Measurements from ENCODE around the gene OTOP3. TPM values are rescaled to one million over a fixed set of nuclear protein-coding genes. Genes with fewer than 3 reads are reported as not detected.

OTOP3 gene
- total RNA-seq, 1 donor from 2014 or later = not detected

DNA sequence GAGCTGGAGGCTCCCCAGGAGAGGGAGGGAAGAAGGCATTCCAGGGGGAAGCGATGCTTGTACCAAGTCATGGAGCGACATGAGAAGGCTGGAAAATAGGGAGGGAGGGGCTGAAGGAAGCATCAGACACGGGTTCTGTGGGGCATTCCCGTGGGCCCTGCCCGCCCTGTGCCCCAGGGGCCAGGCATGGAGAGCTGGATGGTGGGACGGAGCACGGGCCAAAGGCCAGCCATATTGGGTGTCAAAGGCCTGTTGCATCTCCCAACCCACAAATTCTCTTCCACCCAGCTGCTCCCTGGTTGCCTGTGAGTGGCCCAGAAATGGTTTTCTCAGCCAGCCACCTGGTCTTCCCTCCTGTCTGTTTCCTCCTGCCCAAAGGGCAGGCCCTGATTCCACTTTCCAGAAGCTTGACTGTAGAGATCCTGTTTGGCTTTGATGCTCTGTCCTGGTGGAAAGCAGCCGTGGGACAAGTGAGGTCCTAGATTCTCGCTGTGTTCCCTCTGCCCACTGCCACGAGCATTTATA, 54.9 kb downstream of the OTOP3 start:
- H3K9me3 Mint-ChIP-seq = no peaks in the 10 kb centered on the region

DNA sequence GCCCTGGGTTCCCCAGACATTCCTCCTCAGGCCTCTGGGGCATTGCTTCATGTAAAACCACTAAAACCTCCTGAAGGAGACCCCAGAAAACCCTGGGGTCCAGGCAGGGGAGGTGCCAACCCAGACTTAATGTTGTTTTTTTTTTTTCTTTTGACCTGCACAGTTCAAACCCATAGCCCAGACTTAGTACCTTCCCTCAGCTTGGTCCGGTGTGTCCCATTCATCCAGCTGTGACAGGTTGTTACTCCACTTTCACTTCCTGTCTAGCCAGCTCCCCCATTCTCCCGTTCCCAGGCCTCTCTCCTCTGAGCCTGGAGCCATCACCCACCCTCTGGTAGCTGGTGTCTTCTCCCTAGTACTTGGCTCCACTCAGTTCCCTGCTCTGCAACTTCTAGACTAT, 56.5 kb downstream of the OTOP3 start:
- H3K4me3 Mint-ChIP-seq = peak overlapping the region; percentile 49
- peaks cover 19% of the 10 kb centered on the region for H3K4me1 Mint-ChIP-seq
- TF ChIP-seq, protein P1, sequence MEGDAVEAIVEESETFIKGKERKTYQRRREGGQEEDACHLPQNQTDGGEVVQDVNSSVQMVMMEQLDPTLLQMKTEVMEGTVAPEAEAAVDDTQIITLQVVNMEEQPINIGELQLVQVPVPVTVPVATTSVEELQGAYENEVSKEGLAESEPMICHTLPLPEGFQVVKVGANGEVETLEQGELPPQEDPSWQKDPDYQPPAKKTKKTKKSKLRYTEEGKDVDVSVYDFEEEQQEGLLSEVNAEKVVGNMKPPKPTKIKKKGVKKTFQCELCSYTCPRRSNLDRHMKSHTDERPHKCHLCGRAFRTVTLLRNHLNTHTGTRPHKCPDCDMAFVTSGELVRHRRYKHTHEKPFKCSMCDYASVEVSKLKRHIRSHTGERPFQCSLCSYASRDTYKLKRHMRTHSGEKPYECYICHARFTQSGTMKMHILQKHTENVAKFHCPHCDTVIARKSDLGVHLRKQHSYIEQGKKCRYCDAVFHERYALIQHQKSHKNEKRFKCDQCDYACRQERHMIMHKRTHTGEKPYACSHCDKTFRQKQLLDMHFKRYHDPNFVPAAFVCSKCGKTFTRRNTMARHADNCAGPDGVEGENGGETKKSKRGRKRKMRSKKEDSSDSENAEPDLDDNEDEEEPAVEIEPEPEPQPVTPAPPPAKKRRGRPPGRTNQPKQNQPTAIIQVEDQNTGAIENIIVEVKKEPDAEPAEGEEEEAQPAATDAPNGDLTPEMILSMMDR (conservative IDR thresholded peaks at IDR 0.05) = no peak
- no peaks in the 10 kb centered on the region for H3K36me3 Mint-ChIP-seq (ENCODE audit: low read depth)
- DNase-seq (ENCODE audit: low read depth, low spot score) = no peak
- no peaks in the 10 kb centered on the region for H3K27me3 Mint-ChIP-seq (ENCODE audit: low read depth)
- peak overlapping the region; percentile 60 for H3K27ac Mint-ChIP-seq (ENCODE audit: unreplicated experiment)
- no peaks in the 10 kb centered on the region for H3K9me3 Mint-ChIP-seq

More for the DNA sequence above, 54.9 kb downstream of the OTOP3 start:
- TF ChIP-seq, protein P1 (conservative IDR thresholded peaks at IDR 0.05) = no peak
- no peaks in the 10 kb centered on the region for H3K27me3 Mint-ChIP-seq (ENCODE audit: low read depth)
- H3K4me3 Mint-ChIP-seq = peak overlapping the region; percentile 62
- DNase-seq (ENCODE audit: low read depth, low spot score) = no peak
- peaks cover 21% of the 10 kb centered on the region for H3K4me1 Mint-ChIP-seq
- no peaks in the 10 kb centered on the region for H3K36me3 Mint-ChIP-seq (ENCODE audit: low read depth)
- peak overlapping the region; percentile 67 for H3K27ac Mint-ChIP-seq (ENCODE audit: unreplicated experiment)

DNA sequence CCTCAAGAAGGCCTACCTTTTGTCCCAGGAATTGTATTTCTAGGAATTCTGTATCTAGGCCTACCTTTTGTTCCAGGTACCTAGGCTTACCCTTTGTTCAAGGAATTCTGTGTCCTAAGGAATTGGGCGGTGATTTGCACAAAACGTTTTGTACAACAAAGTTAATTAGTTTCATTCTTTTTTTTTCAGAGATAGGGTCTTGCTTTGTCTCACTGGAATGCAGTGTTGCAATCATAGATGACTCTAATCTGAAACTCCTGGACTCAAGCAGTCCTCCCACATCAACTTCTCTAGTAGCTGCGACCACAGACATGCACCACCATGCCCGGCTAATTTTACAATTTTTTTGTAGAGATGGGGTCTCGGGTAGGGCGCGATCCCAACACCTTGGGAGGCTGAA, 58.7 kb downstream of the OTOP3 start:
- no peaks in the 10 kb centered on the region for H3K9me3 Mint-ChIP-seq
- H3K4me3 Mint-ChIP-seq = no peak overlapping the region
- peaks cover 5% of the 10 kb centered on the region for H3K4me1 Mint-ChIP-seq
- H3K36me3 Mint-ChIP-seq (ENCODE audit: low read depth) = no peaks in the 10 kb centered on the region
- no peaks in the 10 kb centered on the region for H3K27me3 Mint-ChIP-seq (ENCODE audit: low read depth)
- no peak for DNase-seq (ENCODE audit: low read depth, low spot score)
- TF ChIP-seq, protein P1 (conservative IDR thresholded peaks at IDR 0.05) = no peak
- no peak overlapping the region for H3K27ac Mint-ChIP-seq (ENCODE audit: unreplicated experiment)

DNA sequence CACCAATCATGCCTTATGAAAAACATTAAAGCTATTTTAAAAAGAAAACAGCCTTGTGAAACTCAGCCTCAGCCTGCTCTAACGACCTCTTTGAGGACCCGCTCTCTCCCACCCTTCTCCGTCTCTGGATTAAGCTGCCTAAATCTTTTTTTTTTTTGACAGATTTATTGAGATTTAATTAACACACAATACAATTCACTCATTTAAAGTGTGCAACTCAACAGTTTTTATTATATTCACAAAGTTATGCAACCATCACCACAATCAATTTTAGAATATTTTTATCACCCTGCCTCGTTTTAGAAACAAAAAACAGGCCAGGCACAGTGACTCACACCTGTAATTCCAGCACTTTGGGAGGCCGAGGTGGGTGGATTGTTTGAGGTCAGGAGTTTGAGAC, 60.1 kb downstream of the OTOP3 start:
- H3K9me3 Mint-ChIP-seq = no peaks in the 10 kb centered on the region
- no peak for DNase-seq (ENCODE audit: low read depth, low spot score)
- H3K36me3 Mint-ChIP-seq (ENCODE audit: low read depth) = no peaks in the 10 kb centered on the region
- H3K4me3 Mint-ChIP-seq = no peak overlapping the region
- no peaks in the 10 kb centered on the region for H3K27me3 Mint-ChIP-seq (ENCODE audit: low read depth)
- no peak overlapping the region for H3K27ac Mint-ChIP-seq (ENCODE audit: unreplicated experiment)
- H3K4me1 Mint-ChIP-seq = peaks cover 4% of the 10 kb centered on the region
- TF ChIP-seq, protein P1 (conservative IDR thresholded peaks at IDR 0.05) = no peak

DNA sequence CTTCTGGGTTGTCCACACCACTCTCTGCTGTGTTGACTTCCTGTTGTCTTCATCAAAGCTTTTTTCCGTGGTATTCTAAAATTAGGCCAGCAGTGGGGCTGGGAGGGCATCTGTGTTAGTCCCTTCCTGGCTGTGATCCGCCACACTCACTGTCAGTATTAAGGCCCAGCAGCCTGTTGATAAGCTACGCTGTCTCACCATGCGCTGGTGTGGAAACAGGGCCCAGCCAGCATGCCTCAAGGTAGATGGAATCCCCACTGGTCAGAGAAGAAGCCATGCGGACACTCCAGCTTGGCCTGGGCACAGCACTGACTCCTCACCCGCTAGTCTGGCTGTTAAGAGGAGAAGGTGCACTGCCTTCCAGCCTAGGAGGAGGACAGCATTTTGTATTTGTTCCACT, 63.1 kb downstream of the OTOP3 start:
- TF ChIP-seq, protein P1 (conservative IDR thresholded peaks at IDR 0.05) = no peak
- Mint-ChIP-seq H3K4me1 (no peaks in the 10 kb centered on the region), H3K36me3 (ENCODE audit: low read depth) (no peaks in the 10 kb centered on the region), H3K9me3 (no peaks in the 10 kb centered on the region), H3K27me3 (ENCODE audit: low read depth) (no peaks in the 10 kb centered on the region), H3K27ac (ENCODE audit: unreplicated experiment) (peak overlapping the region; percentile 66), H3K4me3 (no peak overlapping the region)
- DNase-seq (ENCODE audit: low read depth, low spot score) = no peak
